Suprapubic skin (tissue), 3 donors: ENCODE measurements around the gene RTL9.

Experiments
- CTCF ChIP-seq, 2 donors: fragments of 200-600 bp in 1 of 2; fragments of 450-650 bp in 1 of 2; sonication (generic) in 1 of 2; IDR thresholded peaks; one replicate each; pipeline ENCODE4 v1.5.1; 2016 to 2019; ENCODE audit warnings: antibody characterized with exemption in 2 of 2, mild to moderate bottlenecking in 1 of 2, moderate library complexity in 1 of 2
- POLR2A ChIP-seq, 2 donors: fragments of 450-650 bp; IDR thresholded peaks; one replicate each; pipeline ENCODE4 v1.6.1; 2017; ENCODE audit warnings: antibody characterized with exemption in 2 of 2, mild to moderate bottlenecking in 2 of 2, moderate library complexity in 2 of 2

GRCh38 chrX:110363244-110363643 is 4.6 kb downstream of the RTL9 start:
- TF ChIP-seq CTCF (IDR thresholded peaks at IDR 0.05), result no peak
- TF ChIP-seq POLR2A (IDR thresholded peaks at IDR 0.05), result no peak
